SH-SY5Y (cell line): ENCODE results near the gene POLR2E.

Experiments
- GATA2 ChIP-seq: IDR thresholded peaks from 2 replicates; pipeline ENCODE4 v1.6.1; 2011; ENCODE audit warnings: mild to moderate bottlenecking, low read depth, low read length
- GATA3 ChIP-seq: IDR thresholded peaks from 2 replicates; pipeline ENCODE4 v1.6.1; 2011; ENCODE audit warnings: low read depth, mild to moderate bottlenecking, low read length, moderate library complexity

Gene POLR2E

DNA sequence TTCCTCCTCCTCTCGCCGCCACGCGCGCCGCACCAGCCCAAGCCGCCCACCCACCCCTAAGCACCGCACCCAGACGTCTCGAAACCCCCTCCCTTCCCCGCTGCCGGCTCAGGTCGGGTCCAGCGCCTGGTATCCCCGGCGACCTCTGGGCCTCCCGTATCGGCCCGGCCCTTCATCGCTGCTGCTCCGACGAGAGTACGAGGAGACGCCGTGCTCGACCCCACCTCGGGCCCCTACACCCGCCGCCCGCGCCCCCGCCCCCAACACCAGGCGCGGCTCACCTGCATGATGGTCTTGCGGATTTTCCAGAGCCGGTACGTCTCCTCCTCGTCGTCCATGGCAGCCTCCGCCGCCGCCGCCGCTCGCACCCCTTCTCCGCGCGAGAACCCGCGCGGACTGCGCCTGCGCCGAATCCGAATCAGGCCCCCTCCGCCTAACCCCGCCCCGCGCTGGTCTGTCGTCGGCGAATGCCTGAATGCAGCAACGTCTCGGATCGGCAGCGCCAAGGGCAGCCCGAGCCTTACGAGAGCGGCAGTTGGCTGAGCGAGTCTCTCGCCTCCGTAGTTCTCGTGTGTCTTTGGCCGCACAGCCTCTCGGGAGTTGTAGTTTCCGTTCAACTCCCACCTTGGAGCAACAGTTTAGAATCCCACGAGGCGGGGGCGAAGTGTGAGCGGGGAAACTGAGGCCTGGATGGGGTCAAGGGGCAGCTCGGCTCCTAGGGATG lies at the start of gene POLR2E:
POLR2E (minus strand) TSS at position 398 of the 724 bp plus-strand sequence; CDS start at position 338, 60 bp downstream.
- TF ChIP-seq GATA3 (no peak), GATA2 (no peak)

DNA sequence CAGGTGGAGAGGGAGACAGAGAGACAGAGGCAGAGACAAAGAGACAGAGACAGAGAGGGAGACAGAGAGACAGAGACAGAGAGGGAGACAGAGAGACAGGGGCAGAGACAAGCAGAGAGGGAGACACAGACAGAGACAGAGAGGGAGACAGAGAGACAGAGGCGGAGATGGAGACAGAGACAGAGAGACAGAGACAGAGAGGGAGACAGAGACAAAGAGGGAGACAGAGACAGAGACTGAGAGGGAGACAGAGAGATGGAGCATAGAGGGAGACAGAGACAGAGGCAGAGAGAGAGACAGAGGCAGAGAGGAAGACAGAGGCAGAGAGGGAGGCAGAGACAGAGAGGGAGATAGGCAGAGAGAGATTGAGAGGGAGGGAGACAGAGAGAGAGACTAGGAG lies 49.6 kb upstream of the POLR2E start:
- no peak for TF ChIP-seq GATA3
- no peak for TF ChIP-seq GATA2

DNA sequence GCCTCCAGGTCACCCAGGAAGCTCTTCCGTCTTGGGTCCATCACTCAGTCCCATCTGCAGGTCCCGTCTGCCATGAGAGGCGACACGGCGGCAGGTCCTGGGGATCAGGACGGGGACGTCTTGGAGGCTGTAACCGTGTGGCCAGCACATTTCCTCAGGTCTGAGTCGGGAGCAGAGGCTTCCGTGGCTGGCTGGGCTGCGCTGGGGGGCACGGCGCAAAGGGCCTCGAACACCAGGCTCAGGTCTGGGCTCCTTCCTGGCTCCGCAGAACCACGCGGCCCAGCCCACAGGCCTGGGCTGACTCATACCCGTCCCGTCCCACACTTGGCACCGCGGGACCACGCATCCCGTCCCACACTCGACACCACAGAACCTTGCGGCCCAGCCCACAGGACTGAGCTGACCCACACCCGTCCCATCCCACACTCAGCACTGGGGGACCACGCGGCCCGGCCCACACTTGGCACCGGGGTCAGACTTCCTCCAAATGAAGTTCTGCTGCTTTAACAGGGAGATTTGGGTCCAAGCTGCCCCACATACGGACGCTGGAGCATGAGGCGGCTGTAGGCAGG lies 48.7 kb upstream of the POLR2E start:
- TF ChIP-seq GATA3 = no peak
- TF ChIP-seq GATA2 = no peak

DNA sequence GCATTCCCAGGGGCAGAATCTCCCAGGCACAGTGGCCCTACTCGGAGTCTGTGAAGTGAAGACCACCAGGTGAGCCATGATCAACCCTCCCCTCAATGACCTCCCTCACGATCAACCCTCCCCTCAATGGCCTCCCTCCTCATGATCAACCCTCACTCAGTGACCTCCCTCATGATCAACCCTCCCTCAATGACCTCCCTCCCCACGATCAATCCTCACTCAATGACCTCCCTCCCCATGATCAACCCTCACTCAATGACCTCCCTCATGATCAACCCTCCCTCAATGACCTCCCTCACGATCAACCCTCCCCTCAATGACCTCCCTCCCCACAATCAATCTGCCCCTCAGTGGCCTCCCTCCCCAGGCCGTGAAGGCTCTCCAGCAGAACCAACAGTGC lies 46.8 kb upstream of the POLR2E start:
- TF ChIP-seq GATA2 (no peak), GATA3 (no peak)

DNA sequence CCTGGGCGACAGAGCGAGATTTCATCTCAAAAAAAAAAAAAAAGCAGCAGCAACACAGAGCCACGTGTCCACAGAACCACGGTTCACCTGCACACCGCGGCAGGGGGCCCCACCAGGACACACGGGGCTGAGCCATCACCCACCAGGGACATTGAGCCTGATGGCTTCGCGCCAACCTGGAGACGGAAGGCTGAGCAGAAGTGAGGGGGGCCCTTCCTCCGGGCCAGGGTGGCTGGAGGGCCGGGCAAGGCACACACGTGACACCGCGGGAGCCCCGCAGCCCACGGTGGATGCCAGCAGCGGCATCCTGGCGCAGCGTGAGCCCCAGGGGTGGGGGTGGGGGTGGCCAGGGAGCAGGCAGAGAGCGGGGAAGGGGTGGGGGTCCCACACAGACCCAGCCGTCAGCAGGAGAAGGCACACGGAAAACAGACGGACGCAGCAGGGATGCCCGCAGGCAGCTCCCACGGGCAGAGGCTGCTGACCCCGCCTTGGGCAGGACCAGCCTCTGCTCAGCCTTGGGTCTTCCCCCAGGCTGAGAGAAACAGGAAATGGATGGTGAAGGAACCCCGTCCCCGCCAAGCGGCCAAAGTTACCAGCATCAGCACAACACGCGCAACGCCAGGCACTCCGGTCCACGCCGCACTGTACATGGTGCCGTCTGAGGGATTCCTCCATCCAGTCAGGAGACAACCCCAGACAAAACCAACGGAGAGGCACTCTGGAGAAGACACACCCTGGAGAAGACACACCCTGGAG lies 45.3 kb upstream of the POLR2E start:
- TF ChIP-seq GATA3 (no peak), GATA2 (no peak)

DNA sequence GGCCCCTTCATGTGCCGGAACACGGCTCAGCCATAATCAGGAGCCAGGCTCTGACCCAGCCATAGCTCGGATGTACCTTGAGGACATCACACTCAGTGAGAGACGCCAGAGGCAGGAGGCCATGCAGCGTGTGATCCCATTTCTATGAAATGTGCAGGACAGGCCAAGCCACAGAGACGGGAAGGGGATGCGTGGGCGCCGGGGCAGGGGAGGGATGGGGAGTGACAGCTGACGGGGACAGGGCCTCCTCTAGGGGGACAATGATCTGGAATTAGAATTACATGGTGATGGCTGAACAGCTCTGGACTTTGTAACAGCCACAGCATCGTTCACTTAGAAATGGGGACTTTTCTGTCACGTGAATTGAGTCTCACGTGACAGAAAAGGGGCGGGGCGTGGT lies 44.0 kb upstream of the POLR2E start:
- TF ChIP-seq GATA2 = no peak
- no peak for TF ChIP-seq GATA3

DNA sequence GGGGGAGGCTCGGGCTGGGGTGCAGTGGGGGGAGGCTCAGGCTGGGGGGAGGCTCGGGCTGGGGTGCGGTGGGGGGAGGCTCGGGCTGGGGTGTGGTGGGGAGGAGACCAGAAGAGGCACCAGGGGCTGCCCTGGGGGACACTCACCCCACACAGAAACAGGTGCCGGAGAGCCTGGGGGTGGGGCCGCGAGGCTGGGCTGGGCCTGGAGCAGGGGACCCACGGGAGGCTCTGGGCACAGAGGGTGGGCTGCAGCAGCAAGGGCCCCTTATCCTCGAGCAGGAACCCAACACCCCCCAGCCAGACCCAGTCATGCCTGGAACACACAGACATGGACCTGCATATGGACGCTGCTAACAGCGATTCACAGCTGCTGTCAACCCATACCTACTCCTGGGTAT lies 42.9 kb upstream of the POLR2E start:
- TF ChIP-seq GATA3 (no peak), GATA2 (no peak)

DNA sequence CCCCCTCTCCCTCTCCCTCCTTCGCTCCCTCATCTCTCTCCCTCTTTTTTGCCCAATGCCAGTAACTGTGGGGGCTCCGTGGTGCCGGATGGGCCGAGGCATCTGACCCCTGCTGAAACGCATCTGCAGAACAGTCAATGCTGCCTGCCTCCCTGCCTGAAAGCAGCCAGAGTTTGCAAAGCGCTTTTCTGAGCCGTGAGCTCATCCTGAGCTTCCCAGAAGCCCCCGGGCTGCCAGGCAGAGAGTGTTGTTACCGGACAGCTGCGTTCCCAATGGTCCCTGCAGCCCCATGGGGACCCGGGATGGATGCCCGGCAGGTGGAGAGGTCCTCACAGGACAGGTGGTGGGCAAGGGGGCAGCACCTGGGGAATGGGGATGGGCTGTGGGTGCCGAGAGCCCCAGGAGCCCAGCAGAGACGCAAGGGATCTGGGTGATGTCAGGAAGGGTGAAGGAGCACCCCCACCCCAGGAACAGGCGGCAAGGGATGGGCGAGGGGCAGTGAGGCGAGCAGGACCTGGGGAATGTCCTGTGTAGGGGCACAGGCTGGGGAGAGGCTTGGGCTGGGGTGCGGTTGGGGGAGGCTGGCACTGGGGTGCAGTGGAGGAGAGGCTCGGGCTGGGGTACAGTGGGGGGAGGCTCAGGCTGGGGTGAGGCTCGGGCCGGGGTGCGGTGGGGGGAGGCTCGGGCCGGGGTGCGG lies 41.6 kb upstream of the POLR2E start:
- TF ChIP-seq GATA3 = no peak

DNA sequence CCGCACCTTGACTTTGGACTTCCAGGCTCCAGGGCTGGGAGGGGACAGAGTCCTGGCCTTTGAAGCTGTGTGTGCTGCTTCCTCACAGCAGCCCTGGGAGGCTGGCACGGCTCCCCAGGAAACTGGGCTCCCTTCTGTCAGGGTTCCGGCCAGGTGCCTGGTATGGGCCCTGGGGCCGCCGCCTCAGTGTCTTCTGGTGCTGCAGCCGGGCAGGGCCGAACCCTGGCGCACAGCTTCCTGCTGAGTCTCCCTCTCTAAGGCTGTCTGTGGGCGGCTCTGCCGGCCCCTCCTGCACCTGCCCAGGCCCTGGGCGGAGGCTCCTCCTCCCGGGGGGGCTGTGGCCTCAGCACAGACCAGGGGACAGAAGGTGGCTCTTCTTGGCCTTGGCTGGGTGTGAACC lies 41.0 kb upstream of the POLR2E start:
- TF ChIP-seq GATA3 = no peak
- no peak for TF ChIP-seq GATA2

DNA sequence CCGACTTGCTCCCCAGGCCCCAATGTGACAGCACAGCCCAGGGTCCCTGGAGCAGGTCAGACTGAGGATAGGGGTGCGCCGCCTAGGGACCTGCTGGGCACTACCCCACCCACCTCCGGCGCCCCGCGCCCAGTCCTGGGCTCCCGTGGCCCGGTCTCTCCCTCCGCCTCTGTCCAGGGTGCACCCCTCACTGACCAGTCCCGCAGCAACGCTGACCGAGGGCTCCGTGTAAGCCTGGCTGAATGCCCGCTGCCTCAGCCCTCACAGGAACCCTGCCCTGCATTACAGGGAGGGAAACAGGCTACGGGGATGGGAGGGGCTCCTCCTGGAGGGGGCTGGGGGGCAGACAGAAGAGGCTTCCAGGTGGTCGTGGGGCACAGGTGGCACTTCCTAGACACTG lies 40.3 kb upstream of the POLR2E start:
- TF ChIP-seq GATA2 (no peak), GATA3 (no peak)

DNA sequence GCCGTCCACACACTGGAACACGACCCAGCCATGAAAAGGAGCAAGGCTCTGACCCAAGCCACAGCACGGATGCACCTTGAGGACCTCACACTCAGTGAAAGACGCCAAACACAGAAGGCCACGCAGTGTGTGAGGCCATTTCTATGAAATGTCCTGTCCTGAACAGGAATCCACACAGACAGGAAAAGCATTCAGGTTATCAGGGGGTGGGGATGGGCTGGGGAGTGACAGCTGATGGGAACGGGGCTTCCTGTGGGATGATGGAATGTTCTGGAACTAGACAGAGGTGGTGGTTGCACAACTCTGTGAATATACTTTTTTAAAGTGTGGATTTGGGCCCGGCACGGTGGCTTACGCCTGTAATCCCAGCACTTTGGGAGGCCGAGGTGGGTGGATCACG lies 39.3 kb upstream of the POLR2E start:
- TF ChIP-seq GATA2 (no peak), GATA3 (no peak)

DNA sequence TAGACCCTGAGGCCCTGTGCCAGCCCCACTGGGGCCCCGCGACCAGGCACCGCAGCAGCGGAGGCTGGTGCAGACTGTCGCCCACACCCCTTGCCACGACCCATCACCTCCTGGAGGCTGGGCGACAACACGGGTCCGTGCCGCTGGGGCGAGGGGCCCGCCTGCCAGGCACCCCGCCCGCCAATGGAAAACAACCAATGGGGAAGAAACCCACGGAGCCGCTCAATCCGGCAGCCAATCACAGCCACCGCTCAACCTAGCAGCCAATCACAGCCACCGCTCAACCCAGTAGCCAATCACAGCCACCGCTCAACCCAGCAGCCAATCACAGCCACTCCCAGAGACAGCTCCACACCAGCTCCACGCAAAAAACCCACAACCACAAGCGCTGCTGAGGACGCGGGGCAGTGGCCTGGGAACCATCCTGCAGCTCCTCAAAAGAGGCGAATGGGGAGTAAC lies 38.3 kb upstream of the POLR2E start:
- TF ChIP-seq GATA2 (no peak), GATA3 (no peak)

DNA sequence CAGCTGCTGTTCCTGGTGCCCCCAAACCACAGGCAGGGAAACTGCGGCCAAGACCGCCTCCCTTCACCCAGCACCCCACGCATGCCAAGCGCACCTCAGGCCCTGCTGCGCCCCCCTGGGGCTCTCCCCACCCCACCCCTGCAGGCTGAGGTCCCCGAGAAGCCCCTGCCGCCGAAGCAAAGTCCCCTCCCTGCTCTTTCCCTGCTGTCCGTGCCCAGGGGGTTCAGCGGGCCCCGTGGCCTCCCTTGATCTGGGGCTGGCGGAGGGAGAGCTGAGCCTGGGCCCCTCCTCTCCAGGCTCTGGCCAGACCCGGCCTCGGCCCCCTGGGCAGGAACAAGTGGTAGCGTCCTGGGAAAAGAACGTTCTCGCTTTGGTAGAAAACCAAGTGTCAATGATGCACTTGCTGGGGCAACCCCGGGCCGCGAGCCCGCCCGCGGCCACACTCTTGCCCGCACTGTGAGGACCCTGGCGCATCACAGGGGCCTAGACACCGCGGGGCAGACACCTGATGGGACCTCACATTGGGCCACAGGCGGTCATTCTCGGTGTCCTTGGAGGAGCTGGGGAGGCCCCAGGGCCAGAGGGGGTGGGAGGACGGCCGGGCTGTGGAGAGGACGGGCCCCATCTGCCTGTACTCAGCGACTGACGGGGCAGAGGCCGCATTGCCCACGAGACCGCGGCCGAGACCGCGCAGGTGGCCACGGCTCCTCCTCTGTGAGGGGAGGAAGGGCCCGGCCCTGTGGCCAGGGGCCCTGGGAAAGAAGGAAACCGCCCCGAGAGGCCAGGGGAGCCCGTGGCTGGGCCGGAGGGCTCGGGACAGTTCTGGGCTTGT lies 37.6 kb upstream of the POLR2E start:
- TF ChIP-seq GATA2 = no peak
- TF ChIP-seq GATA3 = no peak
